Dermis microvascular lymphatic vessel endothelial cell (primary cell): ENCODE results near the gene NRAP. TPM values are rescaled to one million over a fixed set of nuclear protein-coding genes. Genes with fewer than 3 reads are reported as not detected.
A peak's percentile ranks its signal among the peaks of the same experiment; 100 is the strongest.

ENCODE experiments used
- DNase-seq, 2 donors: peaks; one replicate each; pipeline versions ENCODE4 v3.0.0 to v3.0.0-alpha.2; 2010; ENCODE audit warnings: low read depth in 2 of 2
- total RNA-seq: library from RNA; depleted of rRNA; stranded (reverse); fragments of >200 nt; gene quantifications from 2 replicates; pipeline ENCODE4 v1.2.1, GENCODE V29; 2014

Gene NRAP
- total RNA-seq: not detected in 2 replicates

GRCh38 chr10:113663908-113664307, at the start of gene NRAP:
Gene NRAP, minus strand, starts transcription at chr10:113664041. Its CDS starts 159 bp downstream, at chr10:113663882.
- DNase-seq: no peak

GRCh38 chr10:113713640-113713982, 49.8 kb upstream of the NRAP start:
- DNase-seq: no peak

GRCh38 chr10:113712755-113713639, 49.2 kb upstream of the NRAP start:
- DNase-seq: no peak

- DNase-seq: no peak
Measured at GRCh38 chr10:113712024-113712423, 48.2 kb upstream of the NRAP start.

GRCh38 chr10:113711142-113711541, 47.3 kb upstream of the NRAP start:
- DNase-seq: no peak

GRCh38 chr10:113709221-113709838, 45.5 kb upstream of the NRAP start:
- DNase-seq: peak; percentile 12 to 59

GRCh38 chr10:113708640-113709039, 44.8 kb upstream of the NRAP start:
- no peak for DNase-seq

- peak in 1 of 2 donors; percentile 20 for DNase-seq
Measured at GRCh38 chr10:113706623-113707022, 42.8 kb upstream of the NRAP start.

GRCh38 chr10:113705344-113705652, 41.5 kb upstream of the NRAP start:
- DNase-seq: no peak

GRCh38 chr10:113704637-113705343, 40.9 kb upstream of the NRAP start:
- DNase-seq: peak; percentile 59 to 63

- DNase-seq: no peak
Measured at GRCh38 chr10:113697595-113697994, 33.8 kb upstream of the NRAP start.

- DNase-seq: no peak
Measured at GRCh38 chr10:113695691-113696090, 31.9 kb upstream of the NRAP start.

- no peak for DNase-seq
Measured at GRCh38 chr10:113693348-113693747, 29.5 kb upstream of the NRAP start.

- DNase-seq: no peak
Measured at GRCh38 chr10:113692271-113692670, 28.4 kb upstream of the NRAP start.

GRCh38 chr10:113691381-113691780, 27.5 kb upstream of the NRAP start:
- DNase-seq: no peak

- DNase-seq: no peak
Measured at GRCh38 chr10:113690749-113691148, 26.9 kb upstream of the NRAP start.

GRCh38 chr10:113689574-113689973, 25.7 kb upstream of the NRAP start:
- no peak for DNase-seq

- no peak for DNase-seq
Measured at GRCh38 chr10:113689057-113689456, 25.2 kb upstream of the NRAP start.

- DNase-seq: no peak
Measured at GRCh38 chr10:113687037-113687436, 23.2 kb upstream of the NRAP start.

- no peak for DNase-seq
Measured at GRCh38 chr10:113686028-113686427, 22.2 kb upstream of the NRAP start.

GRCh38 chr10:113683300-113683699, 19.5 kb upstream of the NRAP start:
- DNase-seq: no peak
